BJ (cell line): ENCODE results near the gene CDK17. TPM values are rescaled to one million over a fixed set of nuclear protein-coding genes. Genes with fewer than 3 reads are reported as not detected.

Source experiments
- CTCF ChIA-PET: fragments of 350-600 bp; formaldehyde crosslinking; extraction: SDS; loops from one replicate; lab custom pipeline; 2021; ENCODE audit warnings: antibody characterized with exemption, inconsistent platforms; lab: Yijun Ruan, JAX
- POLR2A ChIA-PET: fragments of 300-600 bp; sonication (Branson Sonifier 250); formaldehyde crosslinking; extraction: SDS; loops from one replicate; lab custom pipeline; 2021; ENCODE audit warnings: antibody characterized with exemption; lab: Charles Lee
- DNase-seq: peaks from one replicate; pipeline ENCODE4 v3.0.0-alpha.2; 2011; ENCODE audit warnings: low read depth
- H3K27me3 ChIP-seq: 2 replicates; pipeline ENCODE4 v1.6.0; 2011; ENCODE audit warnings: low read length; ENCODE audit not compliant: control insufficient read depth, insufficient read depth
- H3K36me3 ChIP-seq: 2 replicates; pipeline ENCODE4 v1.5.1; 2011; ENCODE audit warnings: low read length; ENCODE audit not compliant: control insufficient read depth, insufficient read depth
- H3K4me3 ChIP-seq: 2 replicates; pipeline ENCODE4 v1.5.1; 2011; ENCODE audit warnings: low read depth, mild to moderate bottlenecking, control low read depth, low read length
- polyA plus RNA-seq: library from polyadenylated mRNA; depleted of rRNA; stranded (reverse); fragments of >200 nt; gene quantifications from 2 replicates; pipeline ENCODE4 v1.2.3, GENCODE V29; 2011
- TF ChIP-seq, protein P1 (sequence below): IDR thresholded peaks from 2 replicates; pipeline ENCODE4 v1.5.1; 2011; ENCODE audit warnings: low read depth, mild to moderate bottlenecking, control low read depth, inconsistent platforms, low read length, moderate library complexity; ENCODE audit not compliant: insufficient read depth

Gene CDK17
- polyA plus RNA-seq, 1 experiment = 14.8 TPM

GRCh38 chr12:96399120-96399918, 920 bp downstream of the CDK17 start:
- DNase-seq = no peak
- peak overlapping the region; percentile 80 for H3K4me3 ChIP-seq
- POLR2A ChIA-PET = interaction anchor here (0.6 kb wide), 2 partner anchors 15 to 119 kb away, joined by 3 read pairs; no protein-coding TSS in a partner anchor
- H3K27me3 ChIP-seq = no peaks in the 10 kb centered on the region
- TF ChIP-seq, protein P1, sequence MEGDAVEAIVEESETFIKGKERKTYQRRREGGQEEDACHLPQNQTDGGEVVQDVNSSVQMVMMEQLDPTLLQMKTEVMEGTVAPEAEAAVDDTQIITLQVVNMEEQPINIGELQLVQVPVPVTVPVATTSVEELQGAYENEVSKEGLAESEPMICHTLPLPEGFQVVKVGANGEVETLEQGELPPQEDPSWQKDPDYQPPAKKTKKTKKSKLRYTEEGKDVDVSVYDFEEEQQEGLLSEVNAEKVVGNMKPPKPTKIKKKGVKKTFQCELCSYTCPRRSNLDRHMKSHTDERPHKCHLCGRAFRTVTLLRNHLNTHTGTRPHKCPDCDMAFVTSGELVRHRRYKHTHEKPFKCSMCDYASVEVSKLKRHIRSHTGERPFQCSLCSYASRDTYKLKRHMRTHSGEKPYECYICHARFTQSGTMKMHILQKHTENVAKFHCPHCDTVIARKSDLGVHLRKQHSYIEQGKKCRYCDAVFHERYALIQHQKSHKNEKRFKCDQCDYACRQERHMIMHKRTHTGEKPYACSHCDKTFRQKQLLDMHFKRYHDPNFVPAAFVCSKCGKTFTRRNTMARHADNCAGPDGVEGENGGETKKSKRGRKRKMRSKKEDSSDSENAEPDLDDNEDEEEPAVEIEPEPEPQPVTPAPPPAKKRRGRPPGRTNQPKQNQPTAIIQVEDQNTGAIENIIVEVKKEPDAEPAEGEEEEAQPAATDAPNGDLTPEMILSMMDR = peak; percentile 44
- CTCF ChIA-PET = interaction anchor here (0.8 to 7.3 kb wide), 13 partner anchors 17 to 338 kb away, joined by 3 to 42 read pairs (median 4); partner anchors contain the start of gene CFAP54
- no peaks in the 10 kb centered on the region for H3K36me3 ChIP-seq

DNA sequence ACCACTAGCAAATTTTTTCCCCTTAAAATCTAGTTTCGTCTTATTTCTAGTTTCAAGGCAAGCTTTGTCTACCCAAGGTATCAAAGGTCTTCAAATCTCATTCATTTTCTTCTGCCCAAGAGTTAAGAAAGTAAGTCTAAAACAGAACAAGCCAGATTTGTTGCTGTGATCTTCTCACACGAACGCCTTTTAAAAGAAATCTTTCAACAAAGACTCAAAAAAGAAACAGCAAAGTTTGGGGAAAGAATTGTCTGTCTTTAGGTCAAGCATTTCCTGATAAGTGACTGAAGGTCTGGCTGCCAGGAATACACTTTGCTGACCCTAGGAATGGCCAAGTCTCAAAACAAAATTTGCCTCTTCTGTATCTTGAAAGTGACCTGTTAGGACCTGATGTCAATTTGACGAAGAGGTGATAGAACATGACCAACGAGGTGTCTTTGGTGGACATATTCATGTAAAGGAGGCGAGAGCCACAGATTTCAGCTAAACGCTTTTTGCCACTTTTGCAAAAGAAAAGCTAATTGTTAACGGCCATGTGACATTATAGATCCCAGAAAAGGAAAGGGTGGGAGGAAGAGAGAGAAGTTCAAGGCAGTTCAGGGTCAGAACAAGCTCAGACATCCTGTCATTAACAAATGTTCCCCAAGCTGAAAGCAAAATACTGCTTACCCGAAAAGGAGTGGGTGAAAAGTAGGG, 1.7 kb downstream of the CDK17 start:
- POLR2A ChIA-PET = no interaction called here
- Histone ChIP-seq H3K36me3 (no peaks in the 10 kb centered on the region), H3K27me3 (no peaks in the 10 kb centered on the region), H3K4me3 (peak overlapping the region; percentile 80)
- TF ChIP-seq, protein P1 = no peak
- CTCF ChIA-PET = interaction anchor here (1.2 to 7.3 kb wide), 5 partner anchors 18 to 126 kb away, joined by 3 to 42 read pairs (median 6); partner anchors contain the start of gene CFAP54
- no peak for DNase-seq

DNA sequence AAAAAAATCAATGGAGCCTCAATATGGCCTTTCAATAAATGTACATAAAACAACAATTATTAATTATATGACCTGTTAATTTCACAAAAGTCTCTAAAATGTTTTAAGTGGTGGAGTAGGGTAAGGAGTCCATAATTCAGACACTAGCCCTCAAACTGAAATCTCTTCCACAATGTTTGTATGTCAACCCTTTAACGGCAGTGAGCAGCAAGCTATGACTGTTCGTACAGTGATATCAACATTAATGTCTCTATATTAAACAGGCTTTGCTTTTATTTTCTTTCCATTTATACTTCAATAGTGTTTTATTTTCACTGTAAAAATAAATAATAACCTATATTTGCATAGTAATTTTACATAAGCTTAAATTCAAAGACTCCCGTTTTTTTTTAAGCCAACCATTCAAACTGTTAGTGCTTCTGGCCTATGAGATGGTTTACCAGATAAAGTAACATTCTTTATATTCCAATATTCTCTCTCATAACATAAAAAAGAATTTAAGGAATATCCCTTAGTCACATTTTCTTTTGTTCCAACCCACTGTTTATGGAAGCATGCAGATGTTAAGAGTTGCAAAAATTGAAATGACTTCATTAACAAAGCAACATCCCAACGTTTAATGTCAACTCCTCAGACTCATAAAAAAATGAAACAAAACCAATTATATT, 2.3 kb downstream of the CDK17 start:
- TF ChIP-seq, protein P1 = no peak
- ChIA-PET POLR2A (no interaction called here), CTCF (interaction anchor here (0.7 to 7.3 kb wide), 3 partner anchors 18 to 119 kb away, joined by 3 to 42 read pairs (median 10); partner anchors contain the start of gene CFAP54)
- Histone ChIP-seq H3K36me3 (no peaks in the 10 kb centered on the region), H3K27me3 (no peaks in the 10 kb centered on the region), H3K4me3 (peak overlapping the region; percentile 80)
- no peak for DNase-seq

GRCh38 chr12:96396914-96397313, 3.3 kb downstream of the CDK17 start:
- H3K27me3 ChIP-seq = no peaks in the 10 kb centered on the region
- H3K36me3 ChIP-seq = no peaks in the 10 kb centered on the region
- ChIA-PET POLR2A (no interaction called here), CTCF (interaction anchor here (0.6 kb wide), 1 partner anchor 27 kb away, joined by 4 read pairs; no protein-coding TSS in a partner anchor)
- TF ChIP-seq, protein P1 = no peak
- no peak overlapping the region for H3K4me3 ChIP-seq
- DNase-seq = no peak
